ENCODE data around the gene CDC40.

Gene CDC40

GRCh38 chr6:110183292-110183885, 3.2 kb downstream of the CDC40 start:
- Histone ChIP-seq H3K18ac (ENCODE audit: low read length) (no peak overlapping the region), H3K14ac (ENCODE audit: low read length) (no peak overlapping the region), H4K8ac (ENCODE audit: low read depth, low read length) (no peak overlapping the region), H3K4me1 (ENCODE audit: control insufficient read depth in 1 of 2, insufficient read depth in 2 of 2, low read length in 2 of 2) (peaks cover 6% of the 10 kb centered on the region in 2 experiments), H3K4me3 (ENCODE audit: low read depth, low read length) (no peak overlapping the region), H2BK120ac (ENCODE audit: insufficient read depth, low read length, poor library complexity) (no peak overlapping the region), H3K79me1 (ENCODE audit: low read length) (peaks cover 10% of the 10 kb centered on the region), H2BK5ac (ENCODE audit: low read depth, low read length, poor library complexity) (no peak overlapping the region), H2BK12ac (ENCODE audit: low read length) (no peak overlapping the region), H4K12ac (ENCODE audit: low read depth, low read length) (no peak overlapping the region), H3K4me2 (ENCODE audit: low read length) (no peak overlapping the region), H3K23ac (ENCODE audit: low read length) (no peak overlapping the region), H2AFZ (ENCODE audit: insufficient read depth, low read length, poor library complexity) (no peak overlapping the region), H3K9ac (ENCODE audit: low read length) (no peak overlapping the region), H2AK5ac (ENCODE audit: low read length) (no peak overlapping the region), H3K27me3 (ENCODE audit: insufficient read depth, low read length) (no peaks in the 10 kb centered on the region), H4K91ac (ENCODE audit: low read depth, low read length) (no peak overlapping the region), H3K27ac (ENCODE audit: low read depth, low read length) (no peak overlapping the region), H3K79me2 (ENCODE audit: control insufficient read depth, insufficient read depth, low read length, poor library complexity) (peaks cover 16% of the 10 kb centered on the region), H3K36me3 (ENCODE audit: control insufficient read depth in 1 of 2, insufficient read depth in 2 of 2, low read length in 2 of 2) (no peaks in the 10 kb centered on the region), H3K4ac (ENCODE audit: low read depth, low read length) (peak overlapping the region; percentile 67), H3K9me3 (ENCODE audit: insufficient read depth, low read depth, low read length) (no peaks in the 10 kb centered on the region)
- no peak for DNase-seq
- WGBS (ENCODE audit: extremely low coverage, insufficient coverage, insufficient read length) = no CpG with 5 or more reads among the region's 5 CpGs

- no CpG with 5 or more reads among the region's 3 CpGs for whole genome bisulfite sequencing (ENCODE audit: extremely low coverage, insufficient coverage, insufficient read length)
Observed at GRCh38 chr6:110185879-110186278, 5.7 kb downstream of the CDC40 start.

DNA sequence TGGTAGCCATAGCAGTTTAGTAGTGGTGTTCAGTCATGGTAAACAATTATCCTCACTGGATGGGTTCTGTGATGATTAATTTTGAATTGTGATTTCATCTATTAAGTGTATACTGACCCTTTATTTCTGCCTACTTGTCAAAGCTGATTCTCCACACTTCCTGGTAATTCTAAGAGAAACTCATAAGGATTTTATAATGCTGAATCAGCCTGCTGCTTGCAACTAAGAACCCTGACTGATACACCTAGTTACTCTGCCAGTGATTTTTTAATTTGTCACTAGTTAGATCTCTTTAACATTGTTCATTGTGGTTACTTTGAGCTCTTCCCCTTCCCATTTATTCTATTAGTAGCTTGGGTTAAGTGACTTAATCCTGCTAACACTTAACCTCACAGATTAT, 8.6 kb downstream of the CDC40 start:
- Histone ChIP-seq H2BK120ac (ENCODE audit: insufficient read depth, low read length, poor library complexity) (no peak overlapping the region), H3K4me3 (ENCODE audit: low read depth, low read length) (no peak overlapping the region), H3K9ac (ENCODE audit: low read length) (no peak overlapping the region), H2AFZ (ENCODE audit: insufficient read depth, low read length, poor library complexity) (no peak overlapping the region), H4K91ac (ENCODE audit: low read depth, low read length) (no peak overlapping the region), H3K4ac (ENCODE audit: low read depth, low read length) (no peak overlapping the region), H4K12ac (ENCODE audit: low read depth, low read length) (no peak overlapping the region), H3K14ac (ENCODE audit: low read length) (no peak overlapping the region), H3K18ac (ENCODE audit: low read length) (no peak overlapping the region), H3K27ac (ENCODE audit: low read depth, low read length) (no peak overlapping the region), H3K4me1 (ENCODE audit: control insufficient read depth in 1 of 2, insufficient read depth in 2 of 2, low read length in 2 of 2) (peaks cover 0 to 2% of the 10 kb centered on the region in 2 experiments), H3K27me3 (ENCODE audit: insufficient read depth, low read length) (no peaks in the 10 kb centered on the region), H4K8ac (ENCODE audit: low read depth, low read length) (no peak overlapping the region), H2AK5ac (ENCODE audit: low read length) (no peak overlapping the region), H3K23ac (ENCODE audit: low read length) (no peak overlapping the region), H3K79me1 (ENCODE audit: low read length) (no peaks in the 10 kb centered on the region), H3K79me2 (ENCODE audit: control insufficient read depth, insufficient read depth, low read length, poor library complexity) (peaks cover 3% of the 10 kb centered on the region), H2BK12ac (ENCODE audit: low read length) (no peak overlapping the region), H3K9me3 (ENCODE audit: insufficient read depth, low read depth, low read length) (no peaks in the 10 kb centered on the region), H3K4me2 (ENCODE audit: low read length) (no peak overlapping the region), H2BK5ac (ENCODE audit: low read depth, low read length, poor library complexity) (no peak overlapping the region), H3K36me3 (ENCODE audit: control insufficient read depth in 1 of 2, insufficient read depth in 2 of 2, low read length in 2 of 2) (no peaks in the 10 kb centered on the region)
- no peak for DNase-seq

More at GRCh38 chr6:110185879-110186278, 5.7 kb downstream of the CDC40 start:
- Histone ChIP-seq H3K18ac (ENCODE audit: low read length) (no peak overlapping the region), H3K27me3 (ENCODE audit: insufficient read depth, low read length) (no peaks in the 10 kb centered on the region), H3K23ac (ENCODE audit: low read length) (no peak overlapping the region), H3K4me2 (ENCODE audit: low read length) (no peak overlapping the region), H3K79me2 (ENCODE audit: control insufficient read depth, insufficient read depth, low read length, poor library complexity) (peaks cover 4% of the 10 kb centered on the region), H2AK5ac (ENCODE audit: low read length) (no peak overlapping the region), H2AFZ (ENCODE audit: insufficient read depth, low read length, poor library complexity) (no peak overlapping the region), H3K36me3 (ENCODE audit: control insufficient read depth in 1 of 2, insufficient read depth in 2 of 2, low read length in 2 of 2) (no peaks in the 10 kb centered on the region), H4K91ac (ENCODE audit: low read depth, low read length) (no peak overlapping the region), H3K14ac (ENCODE audit: low read length) (no peak overlapping the region), H2BK120ac (ENCODE audit: insufficient read depth, low read length, poor library complexity) (no peak overlapping the region), H3K4me1 (ENCODE audit: control insufficient read depth in 1 of 2, insufficient read depth in 2 of 2, low read length in 2 of 2) (peaks cover 6% of the 10 kb centered on the region in 2 experiments), H3K79me1 (ENCODE audit: low read length) (no peaks in the 10 kb centered on the region), H3K9ac (ENCODE audit: low read length) (no peak overlapping the region), H3K4me3 (ENCODE audit: low read depth, low read length) (no peak overlapping the region), H3K9me3 (ENCODE audit: insufficient read depth, low read depth, low read length) (no peaks in the 10 kb centered on the region), H4K12ac (ENCODE audit: low read depth, low read length) (no peak overlapping the region), H3K4ac (ENCODE audit: low read depth, low read length) (no peak overlapping the region), H2BK5ac (ENCODE audit: low read depth, low read length, poor library complexity) (no peak overlapping the region), H3K27ac (ENCODE audit: low read depth, low read length) (no peak overlapping the region), H4K8ac (ENCODE audit: low read depth, low read length) (no peak overlapping the region), H2BK12ac (ENCODE audit: low read length) (no peak overlapping the region)
- DNase-seq = no peak

- no peaks in the 10 kb centered on the region for H3K27me3 ChIP-seq (ENCODE audit: insufficient read depth, low read length)
- peaks cover 3% of the 10 kb centered on the region for H3K79me2 ChIP-seq (ENCODE audit: control insufficient read depth, insufficient read depth, low read length, poor library complexity)
- no peak overlapping the region for H2AK5ac ChIP-seq (ENCODE audit: low read length)
- H2AFZ ChIP-seq (ENCODE audit: insufficient read depth, low read length, poor library complexity) = no peak overlapping the region
- H2BK120ac ChIP-seq (ENCODE audit: insufficient read depth, low read length, poor library complexity) = no peak overlapping the region
- H3K14ac ChIP-seq (ENCODE audit: low read length) = no peak overlapping the region
- H3K23ac ChIP-seq (ENCODE audit: low read length) = no peak overlapping the region
- no peak overlapping the region for H3K4ac ChIP-seq (ENCODE audit: low read depth, low read length)
- no peak overlapping the region for H3K4me2 ChIP-seq (ENCODE audit: low read length)
- H3K9me3 ChIP-seq (ENCODE audit: insufficient read depth, low read depth, low read length) = no peaks in the 10 kb centered on the region
- no peaks in the 10 kb centered on the region for H3K36me3 ChIP-seq (ENCODE audit: control insufficient read depth in 1 of 2, insufficient read depth in 2 of 2, low read length in 2 of 2)
- no peak overlapping the region for H3K27ac ChIP-seq (ENCODE audit: low read depth, low read length)
- H2BK5ac ChIP-seq (ENCODE audit: low read depth, low read length, poor library complexity) = no peak overlapping the region
- H3K79me1 ChIP-seq (ENCODE audit: low read length) = no peaks in the 10 kb centered on the region
- H3K9ac ChIP-seq (ENCODE audit: low read length) = no peak overlapping the region
- H4K8ac ChIP-seq (ENCODE audit: low read depth, low read length) = no peak overlapping the region
- peaks cover 0 to 2% of the 10 kb centered on the region in 2 experiments for H3K4me1 ChIP-seq (ENCODE audit: control insufficient read depth in 1 of 2, insufficient read depth in 2 of 2, low read length in 2 of 2)
- DNase-seq = no peak
- H4K12ac ChIP-seq (ENCODE audit: low read depth, low read length) = no peak overlapping the region
- H4K91ac ChIP-seq (ENCODE audit: low read depth, low read length) = no peak overlapping the region
- no peak overlapping the region for H2BK12ac ChIP-seq (ENCODE audit: low read length)
- H3K4me3 ChIP-seq (ENCODE audit: low read depth, low read length) = no peak overlapping the region
- WGBS (ENCODE audit: extremely low coverage, insufficient coverage, insufficient read length) = no CpG with 5 or more reads among the region's 6 CpGs
- no peak overlapping the region for H3K18ac ChIP-seq (ENCODE audit: low read length)
Observed at GRCh38 chr6:110190726-110191125, 10.5 kb downstream of the CDC40 start.

All from trophoblast cell (in vitro differentiated cells and primary cell).